HG03354 (cell line): ENCODE measurements around the gene PEX26.
"Not testable (repeated sequence)": the region's sequence is repeated elsewhere in the genome, so short reads cannot be mapped to it uniquely, and the experiment has no call there.

Experiments used
- ATAC-seq: cut with Tn5 transposase; IDR thresholded peaks from one replicate; pipeline ENCODE4 v1.9.1; 2021; ENCODE audit warnings: mild to moderate bottlenecking; ENCODE audit not compliant: unreplicated experiment, poor library complexity, severe bottlenecking

Gene PEX26

GRCh38 chr22:18055619-18056160 is 22.1 kb upstream of the PEX26 start:
- ATAC-seq = no peak

- peak; percentile 37 for ATAC-seq
Observed at GRCh38 chr22:18056161-18056666, 21.6 kb upstream of the PEX26 start.

GRCh38 chr22:18056807-18057474 is 20.8 kb upstream of the PEX26 start:
- peak; percentile 69 for ATAC-seq

- peak; percentile 60 for ATAC-seq
Observed at GRCh38 chr22:18057568-18058209, 20.1 kb upstream of the PEX26 start.

- no peak for ATAC-seq
Observed at GRCh38 chr22:18058371-18059093, 19.3 kb upstream of the PEX26 start.

GRCh38 chr22:18059094-18059417 is 18.7 kb upstream of the PEX26 start:
- ATAC-seq = no peak

- ATAC-seq = no peak
Observed at GRCh38 chr22:18059473-18059872, 18.3 kb upstream of the PEX26 start.

GRCh38 chr22:18059991-18060390 is 17.8 kb upstream of the PEX26 start:
- no peak for ATAC-seq

GRCh38 chr22:18060646-18061620 is 16.9 kb upstream of the PEX26 start:
- ATAC-seq = no peak

GRCh38 chr22:18062421-18062820 is 15.4 kb upstream of the PEX26 start:
- no peak for ATAC-seq

- no peak for ATAC-seq
Observed at GRCh38 chr22:18063306-18063705, 14.5 kb upstream of the PEX26 start.

GRCh38 chr22:18063715-18064114 is 14.1 kb upstream of the PEX26 start:
- not testable (repeated sequence) for ATAC-seq

GRCh38 chr22:18064636-18065035 is 13.2 kb upstream of the PEX26 start:
- ATAC-seq = no peak

- ATAC-seq = no peak
Observed at GRCh38 chr22:18065256-18065655, 12.5 kb upstream of the PEX26 start.

- no peak for ATAC-seq
Observed at GRCh38 chr22:18066181-18066859, 11.5 kb upstream of the PEX26 start.

GRCh38 chr22:18067121-18067520 is 10.7 kb upstream of the PEX26 start:
- no peak for ATAC-seq

GRCh38 chr22:18067548-18068341 is 10.0 kb upstream of the PEX26 start:
- ATAC-seq = no peak

GRCh38 chr22:18068381-18068988 is 9.3 kb upstream of the PEX26 start:
- ATAC-seq = no peak
